ENCODE data around the gene ABCA7.

The ABCA7 gene

GRCh38 chr19:1069009-1069779, 29.3 kb downstream of the ABCA7 start:
- Histone ChIP-seq H3K27ac (ENCODE audit: low read length, poor library complexity, severe bottlenecking) (no peak overlapping the region), H2BK120ac (ENCODE audit: low read depth, low read length) (no peak overlapping the region)

DNA sequence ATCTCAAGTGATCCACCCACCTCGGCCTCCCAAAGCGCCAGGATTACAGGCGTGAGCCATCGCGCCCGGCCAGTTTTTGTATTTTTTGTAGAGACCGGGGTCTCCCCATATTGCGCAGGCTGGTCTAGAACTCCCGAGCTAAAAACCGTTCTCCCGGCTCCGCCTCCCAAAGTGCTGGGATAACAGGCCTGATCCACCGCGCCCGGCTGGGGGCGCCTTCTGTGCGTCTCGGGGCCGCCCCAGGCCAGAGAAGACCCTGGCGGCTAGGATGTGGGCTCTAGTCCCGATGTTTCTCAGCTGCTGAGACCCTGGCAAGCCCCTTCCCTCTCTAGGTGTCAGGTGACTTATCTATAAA, 30.6 kb downstream of the ABCA7 start:
- Histone ChIP-seq H3K9me3 (ENCODE audit: control insufficient read depth, low read length) (no peaks in the 10 kb centered on the region), H2BK12ac (ENCODE audit: low read length in 2 of 2) (no peak overlapping the region), H3K79me1 (replicated peaks; ENCODE audit: low read length, poor library complexity, severe bottlenecking) (no peaks in the 10 kb centered on the region), H4K91ac (ENCODE audit: low read length) (no peak overlapping the region), H2BK15ac (ENCODE audit: low read depth, poor library complexity, severe bottlenecking) (no peak overlapping the region), H3K18ac (ENCODE audit: low read depth in 1 of 2, low read length in 2 of 2) (peak overlapping the region in 1 of 2 experiments; percentile 2), H4K8ac (ENCODE audit: low read length) (no peak overlapping the region), H3K27ac (ENCODE audit: low read length, poor library complexity, severe bottlenecking) (no peak overlapping the region), H3K4me1 (ENCODE audit: control insufficient read depth, insufficient read depth, low read depth, low read length) (peaks cover 30% of the 10 kb centered on the region), H3K23ac (ENCODE audit: low read length in 2 of 2) (peak overlapping the region in 1 of 2 experiments; percentile 32), H2BK120ac (ENCODE audit: low read depth, low read length) (no peak overlapping the region), H3K9ac (ENCODE audit: low read length) (no peak overlapping the region), H3K36me3 (ENCODE audit: control insufficient read depth in 1 of 2, insufficient read depth in 2 of 2, low read depth in 1 of 2, low read length in 2 of 2) (no peaks in the 10 kb centered on the region), H2AFZ (ENCODE audit: low read depth, low read length) (no peak overlapping the region), H3K4ac (ENCODE audit: low read depth in 1 of 2, low read length in 2 of 2) (no peak overlapping the region), H3K4me3 (ENCODE audit: insufficient read depth in 1 of 2, low read depth in 1 of 2, low read length in 2 of 2) (no peak overlapping the region), H3K27me3 (ENCODE audit: control insufficient read depth in 1 of 2, insufficient read depth in 1 of 2, low read length in 2 of 2) (peaks cover 50 to 69% of the 10 kb centered on the region in 2 experiments), H2AK5ac (ENCODE audit: low read length, severe bottlenecking) (no peak overlapping the region), H3K14ac (ENCODE audit: low read length in 2 of 2) (no peak overlapping the region), H2BK5ac (ENCODE audit: low read depth, low read length, poor library complexity, severe bottlenecking) (no peak overlapping the region), H3K4me2 (ENCODE audit: low read length, poor library complexity, severe bottlenecking) (no peak overlapping the region)
- DNase-seq, result no peak
- WGBS, result 21% methylated on average over 21 of the region's 21 CpGs

More at GRCh38 chr19:1069009-1069779, 29.3 kb downstream of the ABCA7 start:
- H3K4me1 ChIP-seq (ENCODE audit: control insufficient read depth, insufficient read depth, low read depth, low read length), result peaks cover 39% of the 10 kb centered on the region
- H4K91ac ChIP-seq (ENCODE audit: low read length), result no peak overlapping the region
- H2BK12ac ChIP-seq (ENCODE audit: low read length in 2 of 2), result no peak overlapping the region
- WGBS, result 84% methylated on average over 25 of the region's 25 CpGs
- H3K9me3 ChIP-seq (ENCODE audit: control insufficient read depth, low read length), result no peaks in the 10 kb centered on the region
- H3K36me3 ChIP-seq (ENCODE audit: control insufficient read depth in 1 of 2, insufficient read depth in 2 of 2, low read depth in 1 of 2, low read length in 2 of 2), result no peaks in the 10 kb centered on the region
- no peak overlapping the region for H3K9ac ChIP-seq (ENCODE audit: low read length)
- no peak overlapping the region for H3K4me2 ChIP-seq (ENCODE audit: low read length, poor library complexity, severe bottlenecking)
- H3K27me3 ChIP-seq (ENCODE audit: control insufficient read depth in 1 of 2, insufficient read depth in 1 of 2, low read length in 2 of 2), result peaks cover 50 to 79% of the 10 kb centered on the region in 2 experiments
- H2BK15ac ChIP-seq (ENCODE audit: low read depth, poor library complexity, severe bottlenecking), result no peak overlapping the region
- no peak overlapping the region for H3K14ac ChIP-seq (ENCODE audit: low read length in 2 of 2)
- peak overlapping the region; percentile 22 for H4K8ac ChIP-seq (ENCODE audit: low read length)
- no peak overlapping the region for H3K18ac ChIP-seq (ENCODE audit: low read depth in 1 of 2, low read length in 2 of 2)
- H2AFZ ChIP-seq (ENCODE audit: low read depth, low read length), result no peak overlapping the region
- no peak overlapping the region for H3K4me3 ChIP-seq (ENCODE audit: insufficient read depth in 1 of 2, low read depth in 1 of 2, low read length in 2 of 2)
- H3K79me1 ChIP-seq (replicated peaks; ENCODE audit: low read length, poor library complexity, severe bottlenecking), result no peaks in the 10 kb centered on the region
- no peak for DNase-seq
- H3K23ac ChIP-seq (ENCODE audit: low read length in 2 of 2), result no peak overlapping the region
- no peak overlapping the region for H3K4ac ChIP-seq (ENCODE audit: low read depth in 1 of 2, low read length in 2 of 2)
- no peak overlapping the region for H2BK5ac ChIP-seq (ENCODE audit: low read depth, low read length, poor library complexity, severe bottlenecking)
- no peak overlapping the region for H2AK5ac ChIP-seq (ENCODE audit: low read length, severe bottlenecking)

- Histone ChIP-seq H2AFZ (ENCODE audit: low read depth, low read length) (no peak overlapping the region), H2AK5ac (ENCODE audit: low read length, severe bottlenecking) (no peak overlapping the region), H3K4me1 (ENCODE audit: control insufficient read depth, insufficient read depth, low read depth, low read length) (peaks cover 25% of the 10 kb centered on the region), H2BK15ac (ENCODE audit: low read depth, poor library complexity, severe bottlenecking) (no peak overlapping the region), H4K91ac (ENCODE audit: low read length) (no peak overlapping the region), H3K79me1 (replicated peaks; ENCODE audit: low read length, poor library complexity, severe bottlenecking) (no peaks in the 10 kb centered on the region), H3K9me3 (ENCODE audit: control insufficient read depth, low read length) (no peaks in the 10 kb centered on the region), H3K14ac (ENCODE audit: low read length in 2 of 2) (no peak overlapping the region), H2BK5ac (ENCODE audit: low read depth, low read length, poor library complexity, severe bottlenecking) (no peak overlapping the region), H3K27me3 (ENCODE audit: control insufficient read depth in 1 of 2, insufficient read depth in 1 of 2, low read length in 2 of 2) (peaks cover 49 to 63% of the 10 kb centered on the region in 2 experiments), H3K4me3 (ENCODE audit: insufficient read depth in 1 of 2, low read depth in 1 of 2, low read length in 2 of 2) (peak overlapping the region; percentile 14 to 47), H3K4me2 (ENCODE audit: low read length, poor library complexity, severe bottlenecking) (peak overlapping the region; percentile 52), H2BK120ac (ENCODE audit: low read depth, low read length) (no peak overlapping the region), H3K27ac (ENCODE audit: low read length, poor library complexity, severe bottlenecking) (no peak overlapping the region), H4K8ac (ENCODE audit: low read length) (no peak overlapping the region), H3K23ac (ENCODE audit: low read length in 2 of 2) (peak overlapping the region in 1 of 2 experiments; percentile 32), H3K18ac (ENCODE audit: low read depth in 1 of 2, low read length in 2 of 2) (peak overlapping the region in 1 of 2 experiments; percentile 2), H3K4ac (ENCODE audit: low read depth in 1 of 2, low read length in 2 of 2) (no peak overlapping the region), H3K9ac (ENCODE audit: low read length) (no peak overlapping the region), H3K36me3 (ENCODE audit: control insufficient read depth in 1 of 2, insufficient read depth in 2 of 2, low read depth in 1 of 2, low read length in 2 of 2) (no peaks in the 10 kb centered on the region), H2BK12ac (ENCODE audit: low read length in 2 of 2) (no peak overlapping the region)
- DNase-seq, result no peak
- 3% methylated on average over 82 of the region's 99 CpGs for WGBS
Measured at GRCh38 chr19:1070931-1071791, 31.3 kb downstream of the ABCA7 start.

GRCh38 chr19:1072371-1073015, 32.6 kb downstream of the ABCA7 start:
- Histone ChIP-seq H3K4me1 (ENCODE audit: control insufficient read depth, insufficient read depth, low read depth, low read length) (peaks cover 18% of the 10 kb centered on the region), H3K4ac (ENCODE audit: low read depth in 1 of 2, low read length in 2 of 2) (no peak overlapping the region), H2AK5ac (ENCODE audit: low read length, severe bottlenecking) (no peak overlapping the region), H3K23ac (ENCODE audit: low read length in 2 of 2) (no peak overlapping the region), H3K27me3 (ENCODE audit: control insufficient read depth in 1 of 2, insufficient read depth in 1 of 2, low read length in 2 of 2) (peaks cover 41 to 52% of the 10 kb centered on the region in 2 experiments), H3K36me3 (ENCODE audit: control insufficient read depth in 1 of 2, insufficient read depth in 2 of 2, low read depth in 1 of 2, low read length in 2 of 2) (no peaks in the 10 kb centered on the region), H3K9me3 (ENCODE audit: control insufficient read depth, low read length) (no peaks in the 10 kb centered on the region), H2BK120ac (ENCODE audit: low read depth, low read length) (no peak overlapping the region), H3K4me2 (ENCODE audit: low read length, poor library complexity, severe bottlenecking) (no peak overlapping the region), H2BK5ac (ENCODE audit: low read depth, low read length, poor library complexity, severe bottlenecking) (no peak overlapping the region), H3K9ac (ENCODE audit: low read length) (no peak overlapping the region), H2BK12ac (ENCODE audit: low read length in 2 of 2) (no peak overlapping the region), H3K18ac (ENCODE audit: low read depth in 1 of 2, low read length in 2 of 2) (no peak overlapping the region), H4K91ac (ENCODE audit: low read length) (no peak overlapping the region), H3K14ac (ENCODE audit: low read length in 2 of 2) (no peak overlapping the region), H3K79me1 (replicated peaks; ENCODE audit: low read length, poor library complexity, severe bottlenecking) (no peaks in the 10 kb centered on the region), H4K8ac (ENCODE audit: low read length) (no peak overlapping the region), H2BK15ac (ENCODE audit: low read depth, poor library complexity, severe bottlenecking) (no peak overlapping the region), H3K4me3 (ENCODE audit: insufficient read depth in 1 of 2, low read depth in 1 of 2, low read length in 2 of 2) (no peak overlapping the region), H3K27ac (ENCODE audit: low read length, poor library complexity, severe bottlenecking) (no peak overlapping the region), H2AFZ (ENCODE audit: low read depth, low read length) (no peak overlapping the region)
- no peak for DNase-seq
- 90% methylated on average over 6 of the region's 11 CpGs for WGBS

Data from mesenchymal stem cell (in vitro differentiated cells and primary cell).